ENCODE measurements around the gene MRPL21.

Gene MRPL21

GRCh38 chr11:68942095-68942620 is 38.5 kb upstream of the MRPL21 start:
- WGBS (ENCODE audit: extremely low coverage, insufficient coverage, insufficient read length) = no CpG with 5 or more reads among the region's 11 CpGs

GRCh38 chr11:68941324-68942094 is 37.9 kb upstream of the MRPL21 start:
- peaks cover 4% of the 10 kb centered on the region for H3K9me3 ChIP-seq (ENCODE audit: insufficient read depth, low read depth, low read length)
- H3K4me3 ChIP-seq (ENCODE audit: low read depth, low read length) = no peak overlapping the region
- no peaks in the 10 kb centered on the region for H3K79me1 ChIP-seq (ENCODE audit: low read length)
- H3K27me3 ChIP-seq (ENCODE audit: insufficient read depth, low read length) = no peaks in the 10 kb centered on the region
- no peak overlapping the region for H2BK120ac ChIP-seq (ENCODE audit: insufficient read depth, low read length, poor library complexity)
- H3K4me2 ChIP-seq (ENCODE audit: low read length) = no peak overlapping the region
- no peak overlapping the region for H4K12ac ChIP-seq (ENCODE audit: low read depth, low read length)
- H4K8ac ChIP-seq (ENCODE audit: low read depth, low read length) = no peak overlapping the region
- no peak overlapping the region for H3K18ac ChIP-seq (ENCODE audit: low read length)
- no CpG with 5 or more reads among the region's 18 CpGs for WGBS (ENCODE audit: extremely low coverage, insufficient coverage, insufficient read length)
- no peaks in the 10 kb centered on the region for H3K4me1 ChIP-seq (ENCODE audit: control insufficient read depth in 1 of 2, insufficient read depth in 2 of 2, low read length in 2 of 2)
- H3K79me2 ChIP-seq (ENCODE audit: control insufficient read depth, insufficient read depth, low read length, poor library complexity) = no peaks in the 10 kb centered on the region
- no peak overlapping the region for H2AK5ac ChIP-seq (ENCODE audit: low read length)
- H2BK12ac ChIP-seq (ENCODE audit: low read length) = no peak overlapping the region
- H3K4ac ChIP-seq (ENCODE audit: low read depth, low read length) = no peak overlapping the region
- peaks cover 36 to 39% of the 10 kb centered on the region in 2 experiments for H3K36me3 ChIP-seq (ENCODE audit: control insufficient read depth in 1 of 2, insufficient read depth in 2 of 2, low read length in 2 of 2)
- H3K23ac ChIP-seq (ENCODE audit: low read length) = no peak overlapping the region
- H3K9ac ChIP-seq (ENCODE audit: low read length) = no peak overlapping the region
- DNase-seq = peak; percentile 84 to 89
- no peak overlapping the region for H2AFZ ChIP-seq (ENCODE audit: insufficient read depth, low read length, poor library complexity)
- no peak overlapping the region for H2BK5ac ChIP-seq (ENCODE audit: low read depth, low read length, poor library complexity)
- no peak overlapping the region for H3K27ac ChIP-seq (ENCODE audit: low read depth, low read length)
- no peak overlapping the region for H4K91ac ChIP-seq (ENCODE audit: low read depth, low read length)
- no peak overlapping the region for H3K14ac ChIP-seq (ENCODE audit: low read length)

More at GRCh38 chr11:68942095-68942620, 38.5 kb upstream of the MRPL21 start:
- Histone ChIP-seq H2AK5ac (ENCODE audit: low read length) (no peak overlapping the region), H2BK5ac (ENCODE audit: low read depth, low read length, poor library complexity) (no peak overlapping the region), H3K9ac (ENCODE audit: low read length) (no peak overlapping the region), H4K91ac (ENCODE audit: low read depth, low read length) (no peak overlapping the region), H3K4ac (ENCODE audit: low read depth, low read length) (no peak overlapping the region), H4K8ac (ENCODE audit: low read depth, low read length) (no peak overlapping the region), H3K4me1 (ENCODE audit: control insufficient read depth in 1 of 2, insufficient read depth in 2 of 2, low read length in 2 of 2) (no peaks in the 10 kb centered on the region), H3K27ac (ENCODE audit: low read depth, low read length) (no peak overlapping the region), H2BK120ac (ENCODE audit: insufficient read depth, low read length, poor library complexity) (no peak overlapping the region), H3K9me3 (ENCODE audit: insufficient read depth, low read depth, low read length) (peaks cover 4% of the 10 kb centered on the region), H2AFZ (ENCODE audit: insufficient read depth, low read length, poor library complexity) (no peak overlapping the region), H3K27me3 (ENCODE audit: insufficient read depth, low read length) (no peaks in the 10 kb centered on the region), H3K79me1 (ENCODE audit: low read length) (no peaks in the 10 kb centered on the region), H3K4me2 (ENCODE audit: low read length) (no peak overlapping the region), H4K12ac (ENCODE audit: low read depth, low read length) (no peak overlapping the region), H3K79me2 (ENCODE audit: control insufficient read depth, insufficient read depth, low read length, poor library complexity) (no peaks in the 10 kb centered on the region), H3K23ac (ENCODE audit: low read length) (no peak overlapping the region), H2BK12ac (ENCODE audit: low read length) (no peak overlapping the region), H3K18ac (ENCODE audit: low read length) (no peak overlapping the region), H3K14ac (ENCODE audit: low read length) (no peak overlapping the region), H3K4me3 (ENCODE audit: low read depth, low read length) (no peak overlapping the region), H3K36me3 (ENCODE audit: control insufficient read depth in 1 of 2, insufficient read depth in 2 of 2, low read length in 2 of 2) (peaks cover 30 to 32% of the 10 kb centered on the region in 2 experiments)
- DNase-seq = no peak

GRCh38 chr11:68940651-68941323 is 37.2 kb upstream of the MRPL21 start:
- DNase-seq = peak in 1 of 2 donors; percentile 56
- no peak overlapping the region for H2AFZ ChIP-seq (ENCODE audit: insufficient read depth, low read length, poor library complexity)
- H3K18ac ChIP-seq (ENCODE audit: low read length) = no peak overlapping the region
- H3K4me3 ChIP-seq (ENCODE audit: low read depth, low read length) = no peak overlapping the region
- H2BK5ac ChIP-seq (ENCODE audit: low read depth, low read length, poor library complexity) = no peak overlapping the region
- no peaks in the 10 kb centered on the region for H3K79me1 ChIP-seq (ENCODE audit: low read length)
- no peaks in the 10 kb centered on the region for H3K27me3 ChIP-seq (ENCODE audit: insufficient read depth, low read length)
- no peak overlapping the region for H3K27ac ChIP-seq (ENCODE audit: low read depth, low read length)
- H3K4me1 ChIP-seq (ENCODE audit: control insufficient read depth in 1 of 2, insufficient read depth in 2 of 2, low read length in 2 of 2) = no peaks in the 10 kb centered on the region
- peaks cover 4% of the 10 kb centered on the region for H3K9me3 ChIP-seq (ENCODE audit: insufficient read depth, low read depth, low read length)
- H4K91ac ChIP-seq (ENCODE audit: low read depth, low read length) = no peak overlapping the region
- WGBS (ENCODE audit: extremely low coverage, insufficient coverage, insufficient read length) = no CpG with 5 or more reads among the region's 20 CpGs
- no peak overlapping the region for H3K4ac ChIP-seq (ENCODE audit: low read depth, low read length)
- no peak overlapping the region for H2BK12ac ChIP-seq (ENCODE audit: low read length)
- no peak overlapping the region for H2AK5ac ChIP-seq (ENCODE audit: low read length)
- H4K12ac ChIP-seq (ENCODE audit: low read depth, low read length) = no peak overlapping the region
- H3K23ac ChIP-seq (ENCODE audit: low read length) = no peak overlapping the region
- no peak overlapping the region for H4K8ac ChIP-seq (ENCODE audit: low read depth, low read length)
- no peak overlapping the region for H3K14ac ChIP-seq (ENCODE audit: low read length)
- no peak overlapping the region for H3K9ac ChIP-seq (ENCODE audit: low read length)
- H3K79me2 ChIP-seq (ENCODE audit: control insufficient read depth, insufficient read depth, low read length, poor library complexity) = no peaks in the 10 kb centered on the region
- peaks cover 43 to 46% of the 10 kb centered on the region in 2 experiments for H3K36me3 ChIP-seq (ENCODE audit: control insufficient read depth in 1 of 2, insufficient read depth in 2 of 2, low read length in 2 of 2)
- no peak overlapping the region for H2BK120ac ChIP-seq (ENCODE audit: insufficient read depth, low read length, poor library complexity)
- no peak overlapping the region for H3K4me2 ChIP-seq (ENCODE audit: low read length)

GRCh38 chr11:68939583-68940555 is 36.2 kb upstream of the MRPL21 start:
- Histone ChIP-seq H3K18ac (ENCODE audit: low read length) (no peak overlapping the region), H3K4me3 (ENCODE audit: low read depth, low read length) (no peak overlapping the region), H3K9ac (ENCODE audit: low read length) (no peak overlapping the region), H3K27me3 (ENCODE audit: insufficient read depth, low read length) (no peaks in the 10 kb centered on the region), H3K27ac (ENCODE audit: low read depth, low read length) (no peak overlapping the region), H2BK12ac (ENCODE audit: low read length) (no peak overlapping the region), H3K79me1 (ENCODE audit: low read length) (no peaks in the 10 kb centered on the region), H4K91ac (ENCODE audit: low read depth, low read length) (no peak overlapping the region), H2BK5ac (ENCODE audit: low read depth, low read length, poor library complexity) (no peak overlapping the region), H2AFZ (ENCODE audit: insufficient read depth, low read length, poor library complexity) (no peak overlapping the region), H4K12ac (ENCODE audit: low read depth, low read length) (no peak overlapping the region), H3K4ac (ENCODE audit: low read depth, low read length) (no peak overlapping the region), H4K8ac (ENCODE audit: low read depth, low read length) (no peak overlapping the region), H2BK120ac (ENCODE audit: insufficient read depth, low read length, poor library complexity) (no peak overlapping the region), H3K79me2 (ENCODE audit: control insufficient read depth, insufficient read depth, low read length, poor library complexity) (no peaks in the 10 kb centered on the region), H3K4me2 (ENCODE audit: low read length) (no peak overlapping the region), H3K23ac (ENCODE audit: low read length) (no peak overlapping the region), H2AK5ac (ENCODE audit: low read length) (no peak overlapping the region), H3K9me3 (ENCODE audit: insufficient read depth, low read depth, low read length) (peaks cover 4% of the 10 kb centered on the region), H3K4me1 (ENCODE audit: control insufficient read depth in 1 of 2, insufficient read depth in 2 of 2, low read length in 2 of 2) (no peaks in the 10 kb centered on the region), H3K14ac (ENCODE audit: low read length) (no peak overlapping the region), H3K36me3 (ENCODE audit: control insufficient read depth in 1 of 2, insufficient read depth in 2 of 2, low read length in 2 of 2) (peaks cover 49 to 55% of the 10 kb centered on the region in 2 experiments)
- no CpG with 5 or more reads among the region's 33 CpGs for WGBS (ENCODE audit: extremely low coverage, insufficient coverage, insufficient read length)
- no peak for DNase-seq

Data from trophoblast cell (in vitro differentiated cells and primary cell).